NCI-H460 (cell line): ENCODE measurements around the gene TMEM191C. TPM values are rescaled to one million over a fixed set of nuclear protein-coding genes. Genes with fewer than 3 reads are reported as not detected.
"Not testable (repeated sequence)": the region's sequence is repeated elsewhere in the genome, so short reads cannot be mapped to it uniquely, and the experiment has no call there.

ENCODE experiments used
- DNase-seq: peaks from one replicate; pipeline ENCODE4 v3.0.0-alpha.2; 2016; ENCODE audit warnings: low read depth; ENCODE audit errors: extremely low read depth
- total RNA-seq: library from RNA; depleted of rRNA; stranded (reverse); fragments of >200 nt; shearing (Covaris generic); gene quantifications from 2 replicates; pipeline ENCODE4 v1.2.3, GENCODE V29; 2014

TMEM191C gene
- total RNA-seq, 1 experiment from 2014 or later: 0.37 TPM

- no peak for DNase-seq
Measured at GRCh38 chr22:21445437-21446127, 21.6 kb upstream of the TMEM191C start.

GRCh38 chr22:21446128-21446826 lies 20.9 kb upstream of the TMEM191C start:
- no peak for DNase-seq

- DNase-seq: no peak
Measured at GRCh38 chr22:21446827-21447690, 20.1 kb upstream of the TMEM191C start.

- DNase-seq: no peak
Measured at GRCh38 chr22:21447694-21448402, 19.3 kb upstream of the TMEM191C start.

GRCh38 chr22:21448627-21449416 lies 18.4 kb upstream of the TMEM191C start:
- no peak for DNase-seq

GRCh38 chr22:21449531-21450319 lies 17.5 kb upstream of the TMEM191C start:
- DNase-seq: no peak

GRCh38 chr22:21450320-21450831 lies 16.8 kb upstream of the TMEM191C start:
- no peak for DNase-seq

- DNase-seq: no peak
Measured at GRCh38 chr22:21450858-21451353, 16.3 kb upstream of the TMEM191C start.

- no peak for DNase-seq
Measured at GRCh38 chr22:21451545-21452520, 15.4 kb upstream of the TMEM191C start.

GRCh38 chr22:21452666-21453065 lies 14.5 kb upstream of the TMEM191C start:
- DNase-seq: not testable (repeated sequence)

GRCh38 chr22:21454998-21455333 lies 12.2 kb upstream of the TMEM191C start:
- not testable (repeated sequence) for DNase-seq

- DNase-seq: no peak
Measured at GRCh38 chr22:21455334-21456089, 11.7 kb upstream of the TMEM191C start.

GRCh38 chr22:21457023-21457787 lies 10.0 kb upstream of the TMEM191C start:
- no peak for DNase-seq

GRCh38 chr22:21462672-21463071 lies 4.5 kb upstream of the TMEM191C start:
- DNase-seq: not testable (repeated sequence)

- peak; percentile 79 for DNase-seq
Measured at GRCh38 chr22:21468194-21469096, 1.3 kb downstream of the TMEM191C start.
